22Rv1 (cell line): ENCODE measurements around the gene RGS7.

ENCODE experiments used
- CTCF ChIP-seq: fragments of 450-650 bp; IDR thresholded peaks from 2 replicates; pipeline ENCODE4 v1.5.1; 2017; ENCODE audit warnings: mild to moderate bottlenecking
- ZFX ChIP-seq: fragments of 450-650 bp; IDR thresholded peaks from 2 replicates; pipeline ENCODE4 v1.6.1; 2017; ENCODE audit warnings: antibody characterized with exemption, borderline replicate concordance

GRCh38 chr1:241263346-241263745, 93.7 kb downstream of the RGS7 start:
- TF ChIP-seq CTCF (no peak), ZFX (no peak)
